Body of pancreas (tissue), 4 donors: ENCODE results near the gene NTF3. TPM values are rescaled to one million over a fixed set of nuclear protein-coding genes. Genes with fewer than 3 reads are reported as not detected.
A peak's percentile ranks its signal among the peaks of the same experiment; 100 is the strongest.

Experiments used
- ATAC-seq: fragments of 150-250 bp; one replicate; pipeline ENCODE4 v1.9.1; 2016
- DNase-seq, 4 donors: peaks; one replicate each; pipeline ENCODE4 v3.0.0-alpha.2; 2019
- H3K27ac ChIP-seq, 4 donors: fragments of 200-600 bp; sonication (generic); 1 replicate in 3 of 4; 2 replicates in 1 of 4; pipeline versions ENCODE4 v1.5.1 to v1.6.1; 2016 to 2019; ENCODE audit warnings: mild to moderate bottlenecking in 1 of 4, mixed read lengths in 1 of 4, moderate library complexity in 1 of 4
- H3K27me3 ChIP-seq, 2 donors: fragments of 200-600 bp; sonication (generic); one replicate each; pipeline ENCODE4 v1.6.0; 2016; ENCODE audit warnings: mild to moderate bottlenecking in 1 of 2
- H3K36me3 ChIP-seq, 2 donors: fragments of 200-600 bp; sonication (generic); replicated peaks in 1 of 2; 2 replicates each; pipeline ENCODE4 v1.5.1; 2016; ENCODE audit warnings: low read depth in 2 of 2; ENCODE audit not compliant: insufficient read depth in 1 of 2
- H3K4me1 ChIP-seq: fragments of 200-600 bp; sonication (generic); one replicate; pipeline ENCODE4 v1.6.0; 2016
- H3K4me3 ChIP-seq, 2 donors: fragments of 200-600 bp; sonication (generic); 1 replicate in 1 of 2; 2 replicates in 1 of 2; pipeline ENCODE4 v1.5.1; 2016 to 2019
- H3K9me3 ChIP-seq, 3 donors: fragments of 200-600 bp; sonication (generic); 1 replicate in 2 of 3; 2 replicates in 1 of 3; pipeline ENCODE4 v1.5.1; 2016
- CTCF ChIP-seq, 7 experiments: fragments of 450-650 bp in 4 of 7; fragments of 200-600 bp in 3 of 7; sonication (generic) in 3 of 7; IDR thresholded peaks; one replicate each; pipeline ENCODE4 v1.5.1; 2016 to 2019; ENCODE audit warnings: antibody characterized with exemption in 7 of 7
- POLR2A ChIP-seq, 3 donors: fragments of 450-650 bp; IDR thresholded peaks; one replicate each; pipeline ENCODE4 v1.6.1; 2016; ENCODE audit warnings: antibody characterized with exemption in 3 of 3, mild to moderate bottlenecking in 2 of 3
- WGBS, 2 donors: methylation state at CpG; one replicate each; pipeline ENCODE4 v1.1.5; 2017; 5-methylcytosine and 5-hydroxymethylcytosine counted together
- intact Hi-C: fragments of 100-400 bp; cut with DNase I; formaldehyde crosslinking; loops from one replicate; pipeline ENCODE4 v1.15.1; 2023
- total RNA-seq, 2 donors: library from RNA; depleted of rRNA; stranded (reverse); fragments of >200 nt; gene quantifications; one replicate each; pipeline ENCODE4 v1.1.0, GENCODE V29; 2016

Gene NTF3
- total RNA-seq: not detected

DNA sequence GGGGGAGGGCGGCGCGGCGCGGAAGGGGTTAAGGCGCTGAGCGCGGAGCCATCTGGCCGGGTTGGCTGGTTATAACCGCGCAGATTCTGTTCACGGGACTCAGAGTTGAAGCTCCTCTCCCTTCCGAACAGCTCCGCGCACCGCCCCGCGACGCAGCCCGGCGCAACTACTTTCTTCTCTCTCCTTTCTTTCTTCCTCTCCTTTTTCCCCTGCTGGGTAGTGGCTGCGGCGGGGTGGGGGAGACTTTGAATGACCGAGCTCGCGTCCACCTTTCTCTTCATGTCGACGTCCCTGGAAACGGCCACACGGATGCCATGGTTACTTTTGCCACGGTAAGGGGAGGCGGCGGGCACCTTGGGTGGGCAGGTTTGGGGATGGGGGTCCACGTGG is at the start of gene NTF3:
Gene NTF3, plus strand, starts transcription at position 98 of the 390 bp plus-strand sequence. Its CDS starts 217 bp downstream, at position 315.
- 1 to 4% methylated on average over 27 to 34 of the region's 34 CpGs for WGBS, 2 donors
- TF ChIP-seq CTCF (IDR thresholded peaks at IDR 0.05) (no peak), POLR2A (IDR thresholded peaks at IDR 0.05) (no peak)
- no peaks in the 10 kb centered on the region for H3K36me3 ChIP-seq
- H3K27me3 ChIP-seq: peaks cover 0 to 40% of the 10 kb centered on the region in 2 donors
- H3K4me1 ChIP-seq: peaks cover 34% of the 10 kb centered on the region
- no peak within 1 kb of the TSS for H3K27ac ChIP-seq
- H3K4me3 ChIP-seq: no peak within 1 kb of the TSS
- ATAC-seq: peak; percentile 42
- intact Hi-C loops: no loop called here
- DNase-seq: peak in 1 of 4 donors; percentile 21
- H3K9me3 ChIP-seq: no peaks in the 10 kb centered on the region

DNA sequence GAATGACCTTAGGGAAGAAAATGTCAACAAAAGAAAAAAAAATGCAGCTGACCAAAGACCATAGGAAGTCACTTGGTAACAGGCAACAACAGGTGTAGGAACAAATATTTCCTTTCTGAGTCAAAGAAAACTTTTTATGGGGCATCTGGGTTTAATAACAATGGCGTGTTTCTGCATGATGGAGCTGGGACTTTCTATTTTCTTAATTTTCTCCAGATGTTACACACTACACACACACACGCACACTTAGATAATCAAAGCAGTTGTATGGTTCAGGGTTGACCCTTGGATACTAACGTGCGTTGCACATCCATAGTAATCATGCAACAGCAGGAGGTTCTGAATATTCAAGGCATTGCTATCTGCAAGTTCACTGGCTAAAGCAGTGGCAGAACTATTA is 47.9 kb upstream of the NTF3 start:
- DNase-seq (no peak), ATAC-seq (no peak)
- Histone ChIP-seq H3K4me1 (no peaks in the 10 kb centered on the region), H3K27ac (no peak overlapping the region), H3K9me3 (no peaks in the 10 kb centered on the region), H3K4me3 (no peak overlapping the region), H3K36me3 (no peaks in the 10 kb centered on the region), H3K27me3 (no peaks in the 10 kb centered on the region)
- TF ChIP-seq CTCF (IDR thresholded peaks at IDR 0.05) (no peak), POLR2A (IDR thresholded peaks at IDR 0.05) (no peak)
- intact Hi-C loops: no loop called here
- 74 to 80% methylated on average over 4 of the region's 4 CpGs for WGBS, 2 donors

GRCh38 chr12:5388581-5389535 is 43.0 kb upstream of the NTF3 start:
- TF ChIP-seq CTCF (IDR thresholded peaks at IDR 0.05): no peak
- no peak for TF ChIP-seq POLR2A (IDR thresholded peaks at IDR 0.05)
- no peaks in the 10 kb centered on the region for H3K27me3 ChIP-seq
- no peak for DNase-seq
- no peak for ATAC-seq
- WGBS, 2 donors: 60 to 67% methylated on average over 5 of the region's 5 CpGs
- intact Hi-C loops: no loop called here
- no peak overlapping the region for H3K4me3 ChIP-seq
- no peaks in the 10 kb centered on the region for H3K36me3 ChIP-seq
- H3K27ac ChIP-seq: no peak overlapping the region
- H3K4me1 ChIP-seq: no peaks in the 10 kb centered on the region
- H3K9me3 ChIP-seq: no peaks in the 10 kb centered on the region

GRCh38 chr12:5390174-5390799 is 41.6 kb upstream of the NTF3 start:
- intact Hi-C loops: no loop called here
- H3K4me1 ChIP-seq: no peaks in the 10 kb centered on the region
- no peaks in the 10 kb centered on the region for H3K9me3 ChIP-seq
- 52 to 58% methylated on average over 6 of the region's 6 CpGs for WGBS, 2 donors
- ATAC-seq (no peak), DNase-seq (no peak)
- H3K27ac ChIP-seq: no peak overlapping the region
- no peaks in the 10 kb centered on the region for H3K36me3 ChIP-seq
- no peak overlapping the region for H3K4me3 ChIP-seq
- TF ChIP-seq CTCF (IDR thresholded peaks at IDR 0.05): no peak
- no peak for TF ChIP-seq POLR2A (IDR thresholded peaks at IDR 0.05)
- no peaks in the 10 kb centered on the region for H3K27me3 ChIP-seq
